ENCODE data around the gene MOB3C. TPM values are rescaled to one million over a fixed set of nuclear protein-coding genes. Genes with fewer than 3 reads are reported as not detected.
"Not testable (repeated sequence)": the region's sequence is repeated elsewhere in the genome, so short reads cannot be mapped to it uniquely, and the experiment has no call there.

MOB3C gene
- total and polyA plus RNA-seq, 11 donors, result 6.0 to 24.0 (median 10.5) TPM

GRCh38 chr1:46654012-46654411 lies 37.4 kb upstream of the MOB3C start:
- no peak overlapping the region for H3K4me3 ChIP-seq
- H3K9me3 ChIP-seq, result peaks cover 0 to 22% (median 10%) of the 10 kb centered on the region in 12 donors
- ATAC-seq (no peak), DNase-seq (no peak)
- peak overlapping the region in 7 of 12 donors; percentile 16 to 77 (median 27) for H3K27ac ChIP-seq
- H3K36me3 ChIP-seq, result peaks cover 0 to 94% (median 84%) of the 10 kb centered on the region in 9 donors
- peaks cover 0 to 14% (median 3%) of the 10 kb centered on the region in 12 donors for H3K4me1 ChIP-seq
- TF ChIP-seq CTCF (IDR thresholded peaks at IDR 0.05) (no peak), POLR2A (IDR thresholded peaks at IDR 0.05) (no peak)
- intact Hi-C loops (cut with DNase I), result no loop called here
- 93 to 97% (median 93%) methylated on average over 1 of the region's 1 CpG for WGBS, 4 donors
- H3K27me3 ChIP-seq, result no peaks in the 10 kb centered on the region

DNA sequence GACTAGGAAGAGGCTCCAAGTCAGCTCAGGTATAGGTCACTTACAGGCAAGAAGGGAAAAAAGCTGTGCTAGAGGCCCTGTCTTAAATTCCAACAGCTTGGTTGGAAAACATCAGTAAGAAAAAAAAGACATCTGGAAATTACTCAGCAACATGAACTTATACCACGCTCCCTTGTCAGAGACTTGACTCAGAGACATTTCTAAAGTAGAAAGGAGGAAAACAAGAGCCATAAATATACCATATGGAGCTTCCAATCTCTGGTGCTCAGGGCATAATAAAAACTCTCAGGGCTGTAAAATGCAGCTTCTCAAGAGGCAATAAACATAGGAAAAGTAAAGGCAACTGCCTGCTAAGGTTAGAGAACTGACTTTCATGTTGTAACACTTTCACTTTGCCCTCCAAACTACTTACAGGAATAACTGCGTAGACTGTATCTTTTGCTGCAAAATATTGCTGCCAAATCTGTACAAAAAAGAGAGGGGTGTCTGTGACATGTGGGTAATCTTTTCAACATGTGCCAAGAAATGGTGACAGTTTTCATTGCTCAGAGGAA lies 36.9 kb upstream of the MOB3C start:
- TF ChIP-seq CTCF (IDR thresholded peaks at IDR 0.05) (no peak), POLR2A (IDR thresholded peaks at IDR 0.05) (no peak)
- Histone ChIP-seq H3K36me3 (peaks cover 0 to 94% (median 80%) of the 10 kb centered on the region in 9 donors), H3K27me3 (no peaks in the 10 kb centered on the region), H3K9me3 (peaks cover 0 to 22% (median 10%) of the 10 kb centered on the region in 12 donors), H3K27ac (peak overlapping the region in 6 of 12 donors; percentile 16 to 77 (median 26)), H3K4me3 (no peak overlapping the region), H3K4me1 (peaks cover 0 to 14% (median 3%) of the 10 kb centered on the region in 12 donors)
- WGBS, 4 donors, result 70 to 77% (median 75%) methylated on average over 2 of the region's 2 CpGs
- intact Hi-C loops (cut with DNase I), result no loop called here
- no peak for ATAC-seq
- no peak for DNase-seq

- H3K27me3 ChIP-seq, result no peaks in the 10 kb centered on the region
- ATAC-seq (no peak), DNase-seq (no peak)
- WGBS, 4 donors, result 64 to 79% (median 74%) methylated on average over 6 of the region's 6 CpGs
- TF ChIP-seq CTCF (IDR thresholded peaks at IDR 0.05), result no peak
- TF ChIP-seq POLR2A (IDR thresholded peaks at IDR 0.05), result no peak
- H3K36me3 ChIP-seq, result peaks cover 0 to 93% (median 77%) of the 10 kb centered on the region in 9 donors
- H3K4me1 ChIP-seq, result peaks cover 0 to 12% (median 3%) of the 10 kb centered on the region in 12 donors
- intact Hi-C loops (cut with DNase I), result no loop called here
- H3K27ac ChIP-seq, result peak overlapping the region in 1 of 12 donors; percentile 77
- peaks cover 0 to 22% (median 10%) of the 10 kb centered on the region in 12 donors for H3K9me3 ChIP-seq
- H3K4me3 ChIP-seq, result no peak overlapping the region
These were observed 35.9 kb upstream of the MOB3C start for GRCh38 chr1:46652321-46653100.

GRCh38 chr1:46651152-46651551 lies 34.5 kb upstream of the MOB3C start:
- H3K27me3 ChIP-seq; H3K4me3 ChIP-seq; DNase-seq; intact Hi-C loops (cut with DNase I); H3K27ac ChIP-seq; H3K4me1 ChIP-seq; ATAC-seq: not testable (repeated sequence)
- 88 to 100% (median 96%) methylated on average over 2 to 3 of the region's 3 CpGs for WGBS, 4 donors
- H3K36me3 ChIP-seq, result peaks cover 0 to 93% (median 67%) of the 10 kb centered on the region in 9 donors
- peaks cover 0 to 25% (median 10%) of the 10 kb centered on the region in 12 donors for H3K9me3 ChIP-seq

All from heart left ventricle (tissue), 16 donors.